SK-N-MC (cell line): ENCODE measurements around the gene ASB2.

Source experiments
- DNase-seq: peaks from one replicate; pipeline ENCODE4 v3.0.0-alpha.2; 2011; ENCODE audit warnings: low read depth, low spot score
- H3K27ac ChIP-seq: fragments of 200-600 bp; sonication (generic); 2 replicates; pipeline ENCODE4 v1.5.1; 2016; ENCODE audit warnings: mixed run types
- H3K36me3 ChIP-seq: fragments of 200-600 bp; sonication (generic); 2 replicates; pipeline ENCODE4 v1.6.1; 2017; ENCODE audit warnings: antibody characterized with exemption, low read length, mixed read lengths; ENCODE audit not compliant: insufficient read depth
- H3K4me3 ChIP-seq: fragments of 200-600 bp; sonication (generic); 2 replicates; pipeline ENCODE4 v1.5.1; 2016
- H3K9ac ChIP-seq: fragments of 200-600 bp; sonication (generic); 2 replicates; pipeline ENCODE4 v1.8.0; 2017; ENCODE audit warnings: mixed run types, mixed read lengths; ENCODE audit not compliant: insufficient read length
- H3K9me3 ChIP-seq: fragments of 200-600 bp; sonication (generic); 2 replicates; pipeline ENCODE4 v1.6.1; 2017; ENCODE audit warnings: low read depth, mild to moderate bottlenecking, antibody characterized with exemption, low read length, moderate library complexity, mixed read lengths
- EZH2 ChIP-seq: fragments of 200-600 bp; sonication (generic); IDR thresholded peaks from one replicate; pipeline ENCODE4 v1.6.1; 2017; ENCODE audit warnings: antibody characterized with exemption
- FOXP2 ChIP-seq: optimal IDR thresholded peaks from 2 replicates; pipeline ENCODE3; 2011; ENCODE audit warnings: mild to moderate bottlenecking, moderate library complexity; ENCODE audit not compliant: insufficient read depth; ENCODE audit errors: extremely low read length, control extremely low read depth
- POLR2AphosphoS5 ChIP-seq: IDR thresholded peaks from 2 replicates; pipeline ENCODE4 v1.6.1; 2012; ENCODE audit warnings: mild to moderate bottlenecking, low read depth, low read length, borderline replicate concordance

Gene ASB2

DNA sequence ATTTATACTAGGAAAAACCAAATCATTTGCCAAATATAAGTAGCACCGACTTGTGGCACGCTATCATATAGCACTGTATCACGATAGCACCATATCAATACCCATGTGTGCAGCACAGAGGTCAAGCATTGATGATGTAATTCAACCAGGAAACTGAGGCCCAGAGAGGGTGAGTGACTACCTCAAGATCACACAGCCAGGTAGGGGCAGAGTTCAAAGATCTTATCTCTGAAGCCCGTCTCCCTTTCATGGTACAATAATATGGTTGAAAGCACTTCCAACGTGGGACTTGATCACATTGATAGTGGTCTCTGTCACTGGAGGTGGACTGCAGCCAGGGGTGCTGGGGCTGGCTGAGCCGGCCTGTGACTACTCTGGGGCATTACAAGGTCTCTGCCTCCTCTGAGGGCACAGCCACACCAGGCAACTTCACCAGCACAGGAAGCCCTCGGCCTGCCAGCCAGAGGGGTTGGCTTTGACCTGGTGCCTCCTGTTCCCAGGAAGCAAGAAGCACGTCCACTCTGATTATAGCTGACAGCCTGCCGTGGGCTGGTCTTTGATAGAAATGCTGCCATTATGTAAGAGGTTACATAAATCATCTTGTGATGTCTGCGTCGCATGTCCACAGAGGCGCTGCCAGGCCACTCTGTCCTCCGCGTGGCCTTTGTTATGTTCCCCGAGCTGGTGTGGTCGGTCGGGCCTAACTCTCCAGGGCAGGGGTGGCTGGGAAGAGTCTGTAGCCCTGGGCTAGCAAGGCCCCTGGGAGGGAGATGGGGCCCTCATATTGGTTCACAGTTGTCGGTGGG lies 55.2 kb downstream of the ASB2 start:
- H3K9me3 ChIP-seq: no peaks in the 10 kb centered on the region
- no peak for DNase-seq
- H3K9ac ChIP-seq: no peak overlapping the region
- H3K36me3 ChIP-seq: no peaks in the 10 kb centered on the region
- TF ChIP-seq EZH2: no peak
- no peak for TF ChIP-seq POLR2AphosphoS5
- TF ChIP-seq FOXP2: no peak
- no peak overlapping the region for H3K4me3 ChIP-seq
- H3K27ac ChIP-seq: no peak overlapping the region

GRCh38 chr14:93917141-93917540 lies 59.2 kb downstream of the ASB2 start:
- Histone ChIP-seq H3K36me3 (no peaks in the 10 kb centered on the region), H3K4me3 (no peak overlapping the region), H3K9me3 (no peaks in the 10 kb centered on the region), H3K27ac (no peak overlapping the region), H3K9ac (no peak overlapping the region)
- TF ChIP-seq POLR2AphosphoS5: no peak
- TF ChIP-seq EZH2: no peak
- no peak for TF ChIP-seq FOXP2
- DNase-seq: no peak

DNA sequence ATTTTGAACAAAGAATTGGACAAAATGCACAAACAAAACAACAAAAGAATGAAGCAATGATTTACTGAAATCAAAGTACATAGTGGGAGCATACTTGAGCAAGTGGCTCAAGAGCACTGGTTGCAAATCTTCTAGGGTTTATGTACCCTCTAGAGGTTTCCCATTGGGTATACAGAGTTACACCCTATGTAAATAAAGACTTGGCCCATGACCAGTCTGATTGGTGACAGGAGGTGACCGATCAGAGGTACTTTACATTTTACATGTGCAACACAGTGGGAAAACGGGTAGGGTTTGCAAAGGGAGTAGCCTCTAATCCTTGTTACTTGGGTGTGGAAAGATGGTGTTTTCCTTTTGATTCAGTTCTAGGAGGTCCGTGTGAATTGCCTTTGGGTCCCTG lies 59.9 kb downstream of the ASB2 start:
- TF ChIP-seq POLR2AphosphoS5 (no peak), EZH2 (no peak), FOXP2 (no peak)
- no peak overlapping the region for H3K4me3 ChIP-seq
- H3K36me3 ChIP-seq: no peaks in the 10 kb centered on the region
- no peak for DNase-seq
- H3K9me3 ChIP-seq: no peaks in the 10 kb centered on the region
- no peak overlapping the region for H3K9ac ChIP-seq
- no peak overlapping the region for H3K27ac ChIP-seq

DNA sequence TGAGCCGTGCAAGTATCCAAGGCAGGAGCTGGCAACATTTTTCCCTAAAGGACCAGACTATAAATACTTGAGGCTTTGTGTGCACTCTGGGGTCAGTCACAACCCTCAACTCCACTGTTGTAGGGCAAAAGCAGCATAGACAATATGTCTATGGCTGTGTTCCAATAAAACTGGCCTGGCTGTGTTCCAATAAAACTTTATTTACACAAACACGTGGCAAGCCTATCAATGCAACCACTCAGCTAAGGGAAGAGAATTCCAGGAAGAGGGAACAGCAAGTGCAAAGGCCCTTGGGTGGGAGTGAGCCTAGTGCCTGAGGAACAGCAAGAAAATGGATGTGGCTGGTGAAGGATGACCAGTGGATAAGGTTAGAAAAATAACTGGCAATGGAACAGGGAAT lies 60.6 kb downstream of the ASB2 start:
- no peaks in the 10 kb centered on the region for H3K36me3 ChIP-seq
- H3K4me3 ChIP-seq: no peak overlapping the region
- H3K9ac ChIP-seq: no peak overlapping the region

GRCh38 chr14:93915070-93915705 lies 61.2 kb downstream of the ASB2 start:
- no peak overlapping the region for H3K4me3 ChIP-seq
- H3K27ac ChIP-seq: no peak overlapping the region
- H3K9me3 ChIP-seq: no peaks in the 10 kb centered on the region
- no peak overlapping the region for H3K9ac ChIP-seq
- TF ChIP-seq FOXP2: no peak
- TF ChIP-seq EZH2: no peak
- no peak for TF ChIP-seq POLR2AphosphoS5
- no peaks in the 10 kb centered on the region for H3K36me3 ChIP-seq
- no peak for DNase-seq

More for the DNA sequence above, 60.6 kb downstream of the ASB2 start:
- TF ChIP-seq EZH2: no peak
- no peak for TF ChIP-seq FOXP2
- TF ChIP-seq POLR2AphosphoS5: no peak
- Histone ChIP-seq H3K27ac (no peak overlapping the region), H3K9me3 (no peaks in the 10 kb centered on the region)
- no peak for DNase-seq

- no peak for DNase-seq
- Histone ChIP-seq H3K9ac (no peak overlapping the region), H3K36me3 (no peaks in the 10 kb centered on the region), H3K4me3 (no peak overlapping the region), H3K27ac (no peak overlapping the region), H3K9me3 (no peaks in the 10 kb centered on the region)
- TF ChIP-seq EZH2 (no peak), POLR2AphosphoS5 (no peak), FOXP2 (no peak)
Measured at GRCh38 chr14:93914278-93914677, 62.1 kb downstream of the ASB2 start.

DNA sequence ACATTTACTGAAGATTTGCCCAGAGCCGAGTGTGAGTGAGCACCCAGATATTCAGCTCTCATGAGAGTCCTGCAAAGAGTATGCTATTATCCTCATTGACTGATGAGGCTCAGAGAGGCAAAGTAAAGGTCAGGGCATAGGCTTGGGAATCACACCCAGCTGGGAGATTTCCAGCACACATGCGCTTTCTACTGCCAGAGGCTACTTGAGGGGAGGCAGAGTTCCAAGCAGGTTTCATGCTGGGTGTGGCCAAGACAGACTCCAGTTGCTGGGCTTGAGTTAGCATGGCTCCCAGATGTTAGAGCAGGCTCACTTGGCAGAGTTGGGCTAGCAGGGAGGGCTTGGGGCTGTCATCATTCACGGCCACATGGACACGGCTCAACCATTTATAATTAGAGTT lies 63.6 kb downstream of the ASB2 start:
- TF ChIP-seq POLR2AphosphoS5 (no peak), EZH2 (no peak), FOXP2 (no peak)
- H3K36me3 ChIP-seq: no peaks in the 10 kb centered on the region

DNA sequence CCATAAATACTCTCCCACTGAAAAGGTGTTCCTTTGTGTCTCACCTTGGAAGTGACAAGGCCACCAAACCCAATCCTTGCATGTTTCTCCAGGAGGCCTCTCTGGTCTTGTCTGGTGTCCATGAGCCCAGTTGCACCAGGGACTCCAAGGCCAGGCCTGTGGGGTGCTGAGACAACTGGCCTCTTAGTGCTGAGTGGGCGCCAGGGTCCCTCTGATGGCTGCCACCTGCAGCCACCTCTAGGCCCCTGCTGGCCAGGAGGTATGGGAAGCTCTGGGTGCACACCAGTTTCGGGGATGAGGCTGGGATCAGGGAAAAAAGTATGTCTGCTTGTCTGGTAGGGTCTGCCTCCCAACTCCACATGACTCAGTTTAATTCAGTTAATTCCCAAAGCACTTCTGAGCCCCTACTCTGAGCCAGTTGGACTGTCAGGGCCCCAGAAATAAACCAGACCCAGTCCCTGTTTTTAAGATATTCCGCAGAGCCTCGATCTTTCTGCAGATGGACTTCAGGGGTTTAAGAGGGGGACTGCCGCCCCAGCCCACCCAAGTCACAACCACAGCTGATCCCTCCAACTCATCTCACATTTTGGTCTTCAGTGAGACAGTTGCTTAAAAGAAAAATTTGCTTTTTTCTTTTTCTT lies 64.3 kb downstream of the ASB2 start:
- no peak for TF ChIP-seq POLR2AphosphoS5
- TF ChIP-seq FOXP2: no peak
- no peak for TF ChIP-seq EZH2
- Histone ChIP-seq H3K9me3 (no peaks in the 10 kb centered on the region), H3K36me3 (no peaks in the 10 kb centered on the region), H3K4me3 (no peak overlapping the region), H3K9ac (no peak overlapping the region), H3K27ac (no peak overlapping the region)
- DNase-seq: no peak

More for the DNA sequence above, 63.6 kb downstream of the ASB2 start:
- DNase-seq: no peak
- no peak overlapping the region for H3K9ac ChIP-seq
- no peak overlapping the region for H3K27ac ChIP-seq
- no peaks in the 10 kb centered on the region for H3K9me3 ChIP-seq
- H3K4me3 ChIP-seq: no peak overlapping the region
